A673 (cell line): Measurements from ENCODE around the gene CTSC. TPM values are rescaled to one million over a fixed set of nuclear protein-coding genes. Genes with fewer than 3 reads are reported as not detected.

Experiments used
- BruUV-seq: library from RNA; stranded (reverse); fragments of 400-500 nt; replicated peaks from 2 replicates; lab custom pipeline; 2021; lab: Mats Ljungman, UMichigan
- CTCF ChIA-PET: fragments of 300-600 bp; sonication (Branson Sonifier 250); formaldehyde crosslinking; loops from one replicate; lab custom pipeline; 2022; ENCODE audit warnings: antibody characterized with exemption; lab: Charles Lee
- POLR2A ChIA-PET: fragments of 300-600 bp; sonication (Branson Sonifier 250); formaldehyde crosslinking; loops from one replicate; lab custom pipeline; 2022; ENCODE audit warnings: antibody characterized with exemption; ENCODE audit not compliant: low non-redundant PET; lab: Charles Lee
- DNase-seq: peaks from one replicate; pipeline ENCODE4 v3.0.0-alpha.2; 2015; ENCODE audit warnings: low spot score
- H3K27ac ChIP-seq: fragments of 200-600 bp; sonication (generic); 2 replicates; pipeline ENCODE4 v1.5.1; 2016; ENCODE audit warnings: mixed run types, low read depth, mild to moderate bottlenecking, mixed read lengths, antibody characterized with exemption, low read length; ENCODE audit not compliant: poor library complexity, severe bottlenecking
- H3K27me3 ChIP-seq: fragments of 200-600 bp; sonication (generic); replicated peaks from 2 replicates; pipeline ENCODE4 v1.6.1; 2017; ENCODE audit warnings: mixed run types, low read depth, mild to moderate bottlenecking, mixed read lengths, antibody characterized with exemption, low read length; ENCODE audit not compliant: insufficient read depth, poor library complexity
- H3K36me3 ChIP-seq: fragments of 200-600 bp; sonication (generic); 2 replicates; pipeline ENCODE4 v1.6.1; 2016; ENCODE audit warnings: mixed run types, mild to moderate bottlenecking, mixed read lengths, antibody characterized with exemption, low read length; ENCODE audit not compliant: insufficient read depth, poor library complexity, severe bottlenecking
- H3K4me1 ChIP-seq: fragments of 200-600 bp; sonication (generic); 2 replicates; pipeline ENCODE4 v1.6.1; 2017; ENCODE audit warnings: mixed run types, mild to moderate bottlenecking, mixed read lengths, antibody characterized with exemption, low read length; ENCODE audit not compliant: insufficient read depth, poor library complexity, severe bottlenecking
- H3K4me3 ChIP-seq: fragments of 200-600 bp; sonication (generic); 2 replicates; pipeline ENCODE4 v1.5.1; 2016; ENCODE audit warnings: low read depth, mixed run types, mild to moderate bottlenecking, mixed read lengths, low read length; ENCODE audit not compliant: poor library complexity, severe bottlenecking
- H3K9me3 ChIP-seq: fragments of 200-600 bp; sonication (generic); 2 replicates; pipeline ENCODE4 v1.6.1; 2016; ENCODE audit warnings: mixed run types, low read depth, mild to moderate bottlenecking, mixed read lengths, antibody characterized with exemption, low read length; ENCODE audit not compliant: poor library complexity, severe bottlenecking
- EZH2 ChIP-seq: fragments of 200-600 bp; sonication (generic); IDR thresholded peaks from 2 replicates; pipeline ENCODE4 v1.6.1; 2017; ENCODE audit warnings: borderline replicate concordance, low read depth, mild to moderate bottlenecking, mixed read lengths, antibody characterized with exemption, low read length; ENCODE audit not compliant: poor library complexity, severe bottlenecking
- intact Hi-C: fragments of 100-400 bp; cut with micrococcal nuclease; formaldehyde crosslinking; loops from one replicate; pipeline ENCODE4 v1.10.0; 2022; ENCODE audit not compliant: unreplicated experiment
- total RNA-seq: library from RNA; stranded (reverse); gene quantifications from 2 replicates; pipeline ENCODE4 v1.2.3, GENCODE V29; 2021
- TF ChIP-seq, protein P1 (sequence below): fragments of 300-800, 200-600 bp; sonication (generic); conservative IDR thresholded peaks from 2 replicates; pipeline ENCODE4 v1.5.1; 2017; ENCODE audit warnings: low read depth, mild to moderate bottlenecking, antibody characterized with exemption, low read length, moderate library complexity, mixed read lengths

The CTSC gene
- total RNA-seq, 1 experiment from 2014 or later, result 116 TPM

DNA sequence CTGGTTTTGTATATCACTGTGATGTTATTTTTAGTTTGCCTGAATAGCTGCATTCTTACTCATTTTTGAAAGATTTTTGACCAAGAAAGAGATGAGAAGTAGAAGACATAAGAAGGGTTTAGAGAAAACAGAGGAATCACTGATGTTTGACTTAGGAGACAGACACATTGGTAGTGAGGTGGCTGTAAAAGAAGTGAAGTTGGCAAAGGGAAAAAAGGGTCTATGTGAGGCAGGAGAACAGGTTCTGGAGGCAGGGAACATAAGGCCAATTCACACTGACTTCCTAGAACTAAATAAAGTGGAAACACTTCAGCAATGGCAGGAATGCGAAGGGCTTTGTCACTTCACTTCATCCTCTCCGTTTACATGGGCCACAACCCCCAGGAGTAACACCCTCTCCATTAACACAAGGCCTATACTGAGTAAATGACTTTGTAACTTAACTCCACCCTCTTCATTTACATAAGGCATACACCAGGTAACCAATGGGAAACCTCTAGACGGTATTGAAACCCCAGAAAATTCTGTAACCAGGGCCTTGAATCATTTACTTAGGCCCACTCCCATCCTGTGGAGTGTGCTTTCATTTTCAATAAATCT lies 36.5 kb downstream of the CTSC start:
- DNase-seq, result no peak
- Histone ChIP-seq H3K9me3 (no peaks in the 10 kb centered on the region), H3K36me3 (no peaks in the 10 kb centered on the region), H3K27me3 (no peaks in the 10 kb centered on the region), H3K27ac (no peak overlapping the region), H3K4me3 (no peak overlapping the region), H3K4me1 (peaks cover 15% of the 10 kb centered on the region)
- POLR2A ChIA-PET, result no interaction called here
- no TSS peak for BruUV-seq
- no peak for TF ChIP-seq EZH2
- TF ChIP-seq, protein P1, sequence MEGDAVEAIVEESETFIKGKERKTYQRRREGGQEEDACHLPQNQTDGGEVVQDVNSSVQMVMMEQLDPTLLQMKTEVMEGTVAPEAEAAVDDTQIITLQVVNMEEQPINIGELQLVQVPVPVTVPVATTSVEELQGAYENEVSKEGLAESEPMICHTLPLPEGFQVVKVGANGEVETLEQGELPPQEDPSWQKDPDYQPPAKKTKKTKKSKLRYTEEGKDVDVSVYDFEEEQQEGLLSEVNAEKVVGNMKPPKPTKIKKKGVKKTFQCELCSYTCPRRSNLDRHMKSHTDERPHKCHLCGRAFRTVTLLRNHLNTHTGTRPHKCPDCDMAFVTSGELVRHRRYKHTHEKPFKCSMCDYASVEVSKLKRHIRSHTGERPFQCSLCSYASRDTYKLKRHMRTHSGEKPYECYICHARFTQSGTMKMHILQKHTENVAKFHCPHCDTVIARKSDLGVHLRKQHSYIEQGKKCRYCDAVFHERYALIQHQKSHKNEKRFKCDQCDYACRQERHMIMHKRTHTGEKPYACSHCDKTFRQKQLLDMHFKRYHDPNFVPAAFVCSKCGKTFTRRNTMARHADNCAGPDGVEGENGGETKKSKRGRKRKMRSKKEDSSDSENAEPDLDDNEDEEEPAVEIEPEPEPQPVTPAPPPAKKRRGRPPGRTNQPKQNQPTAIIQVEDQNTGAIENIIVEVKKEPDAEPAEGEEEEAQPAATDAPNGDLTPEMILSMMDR, result no peak
- intact Hi-C loops, result no loop called here
- CTCF ChIA-PET, result no interaction called here

DNA sequence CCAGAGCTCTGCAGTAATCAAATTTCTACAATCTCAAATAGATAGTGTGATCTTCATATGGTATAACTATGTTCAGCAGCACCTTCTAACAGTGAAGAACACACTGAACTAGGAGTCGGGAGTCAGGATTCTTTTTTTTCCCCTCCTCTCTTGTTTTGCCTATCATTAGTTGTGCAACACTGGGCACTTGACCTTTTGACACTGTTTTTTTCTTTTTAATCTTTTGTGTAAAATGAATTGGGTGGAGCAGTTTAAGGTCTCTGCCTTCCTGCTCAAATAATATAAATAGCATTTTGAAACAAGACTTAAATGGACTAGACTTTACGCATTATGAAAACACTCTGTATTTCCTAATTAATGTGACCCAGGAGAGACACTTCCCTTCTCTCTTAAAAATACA lies 39.7 kb downstream of the CTSC start:
- Histone ChIP-seq H3K4me3 (no peak overlapping the region), H3K27ac (no peak overlapping the region), H3K9me3 (no peaks in the 10 kb centered on the region), H3K36me3 (peaks cover 4% of the 10 kb centered on the region), H3K4me1 (peaks cover 15% of the 10 kb centered on the region), H3K27me3 (no peaks in the 10 kb centered on the region)
- BruUV-seq, result no TSS peak
- intact Hi-C loops, result no loop called here
- TF ChIP-seq, protein P1, result no peak
- no peak for TF ChIP-seq EZH2
- POLR2A ChIA-PET, result no interaction called here
- CTCF ChIA-PET, result no interaction called here
- no peak for DNase-seq

DNA sequence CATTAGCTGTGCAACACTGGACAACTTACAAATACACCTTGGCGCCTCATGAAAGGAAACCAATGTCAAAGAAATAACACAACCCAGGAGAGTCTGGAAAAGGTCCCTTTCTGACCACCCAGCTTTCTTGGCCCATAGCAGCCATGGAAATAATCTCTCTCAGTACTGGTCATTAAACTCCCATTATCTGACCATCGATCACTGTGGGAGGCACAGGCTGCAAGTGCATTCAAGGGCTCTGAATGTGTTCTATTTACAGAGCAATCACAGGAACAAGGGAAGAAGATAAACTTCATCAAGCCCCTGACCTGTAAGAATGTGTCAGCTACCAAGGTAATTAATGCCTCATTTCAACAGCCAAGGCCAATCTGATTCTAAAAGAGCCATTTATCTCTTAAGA lies 40.1 kb downstream of the CTSC start:
- TF ChIP-seq EZH2, result no peak
- TF ChIP-seq, protein P1, result no peak
- Histone ChIP-seq H3K4me1 (peaks cover 15% of the 10 kb centered on the region), H3K4me3 (no peak overlapping the region), H3K36me3 (peaks cover 4% of the 10 kb centered on the region), H3K27ac (no peak overlapping the region), H3K27me3 (no peaks in the 10 kb centered on the region), H3K9me3 (no peaks in the 10 kb centered on the region)
- CTCF ChIA-PET, result no interaction called here
- POLR2A ChIA-PET, result no interaction called here
- no peak for DNase-seq
- intact Hi-C loops, result no loop called here
- BruUV-seq, result no TSS peak
